Measurements from ENCODE around the gene PAXIP1.

PAXIP1 gene

GRCh38 chr7:155000795-155001194 lies 2.1 kb downstream of the PAXIP1 start:
- no peak for TF ChIP-seq CTCF (IDR thresholded peaks at IDR 0.05; ENCODE audit: control extremely low read depth, extremely low read depth, low read depth, missing control alignments)

GRCh38 chr7:154998481-154998880 lies 4.4 kb downstream of the PAXIP1 start:
- no peak for DNase-seq (ENCODE audit: extremely low spot score)
- no peak for TF ChIP-seq CTCF (IDR thresholded peaks at IDR 0.05; ENCODE audit: control extremely low read depth, extremely low read depth, low read depth, missing control alignments)
- POLR2A ChIA-PET: no interaction called here
- CTCF ChIA-PET: interaction anchor here (0.7 to 5.4 kb wide), 3 partner anchors 11 to 346 kb away, joined by 3 to 23 read pairs (median 12); no protein-coding TSS in a partner anchor

More at GRCh38 chr7:155000795-155001194, 2.1 kb downstream of the PAXIP1 start:
- ChIA-PET CTCF (interaction anchor here (0.9 to 5.4 kb wide), 5 partner anchors 8 to 344 kb away, joined by 3 to 23 read pairs (median 4); no protein-coding TSS in a partner anchor), POLR2A (no interaction called here)
- no peak for DNase-seq (ENCODE audit: extremely low spot score)

GRCh38 chr7:154997840-154998370 lies 5.0 kb downstream of the PAXIP1 start:
- ChIA-PET POLR2A (no interaction called here), CTCF (interaction anchor here (1.4 to 5.4 kb wide), 4 partner anchors 10 to 347 kb away, joined by 3 to 23 read pairs (median 12); no protein-coding TSS in a partner anchor)
- no peak for DNase-seq (ENCODE audit: extremely low spot score)
- no peak for TF ChIP-seq CTCF (IDR thresholded peaks at IDR 0.05; ENCODE audit: control extremely low read depth, extremely low read depth, low read depth, missing control alignments)

- ChIA-PET CTCF (interaction anchor here (1.2 to 5.4 kb wide), 4 partner anchors 9 to 20 kb away, joined by 3 to 23 read pairs (median 8); no protein-coding TSS in a partner anchor), POLR2A (no interaction called here)
- no peak for DNase-seq (ENCODE audit: extremely low spot score)
- TF ChIP-seq CTCF (IDR thresholded peaks at IDR 0.05; ENCODE audit: control extremely low read depth, extremely low read depth, low read depth, missing control alignments): no peak
Measured at GRCh38 chr7:154996756-154997155, 6.2 kb downstream of the PAXIP1 start.

GRCh38 chr7:154996101-154996500 lies 6.8 kb downstream of the PAXIP1 start:
- no peak for DNase-seq (ENCODE audit: extremely low spot score)
- no peak for TF ChIP-seq CTCF (IDR thresholded peaks at IDR 0.05; ENCODE audit: control extremely low read depth, extremely low read depth, low read depth, missing control alignments)
- POLR2A ChIA-PET: no interaction called here
- CTCF ChIA-PET: interaction anchor here (3.3 to 5.4 kb wide), 2 partner anchors 13 to 19 kb away, joined by 12 to 23 read pairs; no protein-coding TSS in a partner anchor

- ChIA-PET POLR2A (no interaction called here), CTCF (interaction anchor here (2.5 to 3.3 kb wide), 2 partner anchors 11 to 18 kb away, joined by 12 read pairs; no protein-coding TSS in a partner anchor)
- DNase-seq (ENCODE audit: extremely low spot score): no peak
- TF ChIP-seq CTCF (IDR thresholded peaks at IDR 0.05; ENCODE audit: control extremely low read depth, extremely low read depth, low read depth, missing control alignments): no peak
Measured at GRCh38 chr7:154994996-154995395, 7.9 kb downstream of the PAXIP1 start.
